ENCODE data around the gene PHC3. TPM values are rescaled to one million over a fixed set of nuclear protein-coding genes. Genes with fewer than 3 reads are reported as not detected.

Gene PHC3
- total RNA-seq, 2 experiments from 2014 or later = 143 to 150 TPM

- Histone ChIP-seq H3K4me3 (ENCODE audit: low read length) (no peak overlapping the region), H3K27me3 (ENCODE audit: control insufficient read depth in 1 of 2, insufficient read depth in 2 of 2, low read length in 2 of 2) (no peaks in the 10 kb centered on the region), H3K27ac (ENCODE audit: low read depth in 1 of 2, low read length in 2 of 2) (no peak overlapping the region), H3K4me1 (ENCODE audit: insufficient read depth, low read length) (no peaks in the 10 kb centered on the region), H3K9me3 (ENCODE audit: control insufficient read depth in 1 of 2, insufficient read depth in 1 of 2, low read length in 2 of 2) (no peaks in the 10 kb centered on the region), H3K36me3 (ENCODE audit: insufficient read depth, low read length) (peaks cover 3% of the 10 kb centered on the region)
- CTCF ChIA-PET = no interaction called here
- Mint-ChIP-seq H3K36me3 (ENCODE audit: low read depth) (peaks cover 46% of the 10 kb centered on the region), H3K9me3 (no peaks in the 10 kb centered on the region), H3K27me3 (no peaks in the 10 kb centered on the region), H3K4me1 (ENCODE audit: low read depth) (peaks cover 5% of the 10 kb centered on the region), H3K27ac (no peak overlapping the region), H3K4me3 (no peak overlapping the region)
- ATAC-seq (ENCODE audit: poor library complexity) = no peak
- POLR2A ChIA-PET = no interaction called here
- TF ChIP-seq CTCF (IDR thresholded peaks at IDR 0.05) = no peak
- no peak for DNase-seq
- intact Hi-C loops (cut with DNase I, micrococcal nuclease) = no loop called here
Measured at GRCh38 chr3:170079536-170080165, 101.9 kb downstream of the PHC3 start.

GRCh38 chr3:170078620-170079281 is 102.8 kb downstream of the PHC3 start:
- no peaks in the 10 kb centered on the region for H3K9me3 ChIP-seq (ENCODE audit: control insufficient read depth in 1 of 2, insufficient read depth in 1 of 2, low read length in 2 of 2)
- H3K36me3 ChIP-seq (ENCODE audit: insufficient read depth, low read length) = peaks cover 3% of the 10 kb centered on the region
- DNase-seq = no peak
- H3K9me3 Mint-ChIP-seq = no peaks in the 10 kb centered on the region
- ChIA-PET POLR2A (interaction anchor here (1.0 kb wide), 1 partner anchor 9 kb away, joined by 3 read pairs; no protein-coding TSS in a partner anchor), CTCF (no interaction called here)
- H3K36me3 Mint-ChIP-seq (ENCODE audit: low read depth) = peaks cover 37% of the 10 kb centered on the region
- no peak overlapping the region for H3K27ac ChIP-seq (ENCODE audit: low read depth in 1 of 2, low read length in 2 of 2)
- H3K4me3 Mint-ChIP-seq = no peak overlapping the region
- no peaks in the 10 kb centered on the region for H3K4me1 ChIP-seq (ENCODE audit: insufficient read depth, low read length)
- no peaks in the 10 kb centered on the region for H3K27me3 Mint-ChIP-seq
- intact Hi-C loops (cut with DNase I, micrococcal nuclease) = no loop called here
- peaks cover 5% of the 10 kb centered on the region for H3K4me1 Mint-ChIP-seq (ENCODE audit: low read depth)
- TF ChIP-seq CTCF (IDR thresholded peaks at IDR 0.05) = no peak
- no peaks in the 10 kb centered on the region for H3K27me3 ChIP-seq (ENCODE audit: control insufficient read depth in 1 of 2, insufficient read depth in 2 of 2, low read length in 2 of 2)
- H3K4me3 ChIP-seq (ENCODE audit: low read length) = no peak overlapping the region
- ATAC-seq (ENCODE audit: poor library complexity) = no peak
- no peak overlapping the region for H3K27ac Mint-ChIP-seq

- ChIA-PET POLR2A (no interaction called here), CTCF (no interaction called here)
- Histone ChIP-seq H3K4me3 (ENCODE audit: low read length) (no peak overlapping the region), H3K9me3 (ENCODE audit: control insufficient read depth in 1 of 2, insufficient read depth in 1 of 2, low read length in 2 of 2) (no peaks in the 10 kb centered on the region), H3K36me3 (ENCODE audit: insufficient read depth, low read length) (no peaks in the 10 kb centered on the region), H3K4me1 (ENCODE audit: insufficient read depth, low read length) (no peaks in the 10 kb centered on the region), H3K27ac (ENCODE audit: low read depth in 1 of 2, low read length in 2 of 2) (no peak overlapping the region), H3K27me3 (ENCODE audit: control insufficient read depth in 1 of 2, insufficient read depth in 2 of 2, low read length in 2 of 2) (no peaks in the 10 kb centered on the region)
- peaks cover 3% of the 10 kb centered on the region for H3K9me3 Mint-ChIP-seq
- DNase-seq (no peak), ATAC-seq (ENCODE audit: poor library complexity) (no peak)
- H3K4me3 Mint-ChIP-seq = no peak overlapping the region
- H3K36me3 Mint-ChIP-seq (ENCODE audit: low read depth) = peaks cover 35% of the 10 kb centered on the region
- H3K27ac Mint-ChIP-seq = no peak overlapping the region
- TF ChIP-seq CTCF (IDR thresholded peaks at IDR 0.05) = no peak
- H3K4me1 Mint-ChIP-seq (ENCODE audit: low read depth) = peaks cover 5% of the 10 kb centered on the region
- H3K27me3 Mint-ChIP-seq = no peaks in the 10 kb centered on the region
- intact Hi-C loops (cut with DNase I, micrococcal nuclease) = no loop called here
Measured at GRCh38 chr3:170077361-170077760, 104.2 kb downstream of the PHC3 start.
